OCI-LY3 (cell line): Measurements from ENCODE around the gene NEURL1.

Experiments used
- H2AFZ ChIP-seq: fragments of 200-600, 300-600 bp; shearing (Covaris generic); 2 replicates; pipeline ENCODE4 v1.6.0; 2014; ENCODE audit warnings: antibody characterized with exemption, low read depth, low read length
- H3K27ac ChIP-seq: fragments of 200-600, 300-600 bp; sonication (generic); 2 replicates; pipeline ENCODE4 v1.5.1; 2014; ENCODE audit warnings: mild to moderate bottlenecking, low read length, moderate library complexity, mixed read lengths
- H3K27me3 ChIP-seq: fragments of 200-600, 300-600 bp; sonication (generic); 2 replicates; pipeline ENCODE4 v1.6.1; 2014; ENCODE audit warnings: low read depth, low read length, mixed read lengths
- H3K36me3 ChIP-seq: fragments of 200-600, 300-600 bp; sonication (generic); replicated peaks from 2 replicates; pipeline ENCODE3; 2014; ENCODE audit warnings: low read depth, low read length, mixed read lengths
- H3K4me1 ChIP-seq: fragments of 300-600, 200-600 bp; sonication (generic); 2 replicates; pipeline ENCODE4 v1.6.1; 2014; ENCODE audit warnings: low read length, mixed read lengths
- H3K4me2 ChIP-seq: fragments of 200-600, 300-600 bp; sonication (generic); 2 replicates; pipeline ENCODE4 v1.6.1; 2014; ENCODE audit warnings: low read length, mixed read lengths
- H3K4me3 ChIP-seq: fragments of 300-600, 200-600 bp; sonication (generic); 2 replicates; pipeline ENCODE4 v1.5.1; 2014; ENCODE audit warnings: antibody characterized with exemption, mild to moderate bottlenecking, low read length, moderate library complexity
- H3K79me2 ChIP-seq: fragments of 300-600, 200-600 bp; shearing (Covaris generic); 2 replicates; pipeline ENCODE4 v1.6.1; 2014; ENCODE audit warnings: mild to moderate bottlenecking, low read length, mixed read lengths
- H3K9ac ChIP-seq: fragments of 300-600, 200-600 bp; shearing (Covaris generic); 2 replicates; pipeline ENCODE4 v1.6.0; 2014; ENCODE audit warnings: mild to moderate bottlenecking, low read length, moderate library complexity
- H3K9me3 ChIP-seq: fragments of 200-600, 300-600 bp; shearing (Covaris generic); 2 replicates; pipeline ENCODE4 v1.6.1; 2014; ENCODE audit warnings: low read length, mixed read lengths; ENCODE audit not compliant: insufficient read depth
- H4K20me1 ChIP-seq: fragments of 200-600, 300-600 bp; sonication (generic); 2 replicates; pipeline ENCODE4 v1.6.1; 2016; ENCODE audit warnings: low read length, mixed read lengths; ENCODE audit not compliant: insufficient read depth
- CTCF ChIP-seq: fragments of 200-600, 300-600 bp; sonication (generic); IDR thresholded peaks from 2 replicates; pipeline ENCODE4 v1.5.1; 2014; ENCODE audit warnings: antibody characterized with exemption, low read length, low read depth
- EZH2phosphoT487 ChIP-seq: fragments of 200-600 bp; shearing (Covaris generic); IDR thresholded peaks from 2 replicates; pipeline ENCODE4 v1.6.1; 2018; ENCODE audit warnings: antibody characterized with exemption, mixed run types, low read depth

NEURL1 gene

GRCh38 chr10:103469201-103469600, 24.3 kb upstream of the NEURL1 start:
- no peak overlapping the region for H3K4me3 ChIP-seq

GRCh38 chr10:103470761-103471653, 22.5 kb upstream of the NEURL1 start:
- Histone ChIP-seq H3K9me3 (no peaks in the 10 kb centered on the region), H3K4me3 (peak overlapping the region; percentile 70), H3K4me1 (peaks cover 65% of the 10 kb centered on the region), H3K9ac (peak overlapping the region; percentile 69), H2AFZ (no peak overlapping the region), H3K4me2 (peak overlapping the region; percentile 95), H3K27me3 (no peaks in the 10 kb centered on the region), H4K20me1 (no peaks in the 10 kb centered on the region), H3K27ac (peak overlapping the region; percentile 93), H3K36me3 (no peaks in the 10 kb centered on the region), H3K79me2 (no peaks in the 10 kb centered on the region)
- TF ChIP-seq EZH2phosphoT487 (no peak), CTCF (no peak)

More at GRCh38 chr10:103469201-103469600, 24.3 kb upstream of the NEURL1 start:
- no peak overlapping the region for H3K9ac ChIP-seq
- no peaks in the 10 kb centered on the region for H3K27me3 ChIP-seq
- peaks cover 83% of the 10 kb centered on the region for H3K4me1 ChIP-seq
- H3K9me3 ChIP-seq = no peaks in the 10 kb centered on the region
- H3K4me2 ChIP-seq = 0 out of 2 replicates have a peak overlapping the region, but pooled peaks have one; percentile 0
- H3K79me2 ChIP-seq = no peaks in the 10 kb centered on the region
- no peak overlapping the region for H2AFZ ChIP-seq
- TF ChIP-seq CTCF = no peak
- TF ChIP-seq EZH2phosphoT487 = no peak
- H3K27ac ChIP-seq = no peak overlapping the region
- H4K20me1 ChIP-seq = no peaks in the 10 kb centered on the region
- no peaks in the 10 kb centered on the region for H3K36me3 ChIP-seq

GRCh38 chr10:103472005-103472404, 21.5 kb upstream of the NEURL1 start:
- Histone ChIP-seq H3K4me3 (peak overlapping the region; percentile 70), H3K36me3 (no peaks in the 10 kb centered on the region), H3K4me1 (peaks cover 66% of the 10 kb centered on the region), H3K4me2 (peak overlapping the region; percentile 95), H2AFZ (no peak overlapping the region; the same call in 1 of the 2 replicates), H4K20me1 (no peaks in the 10 kb centered on the region), H3K27me3 (no peaks in the 10 kb centered on the region), H3K79me2 (no peaks in the 10 kb centered on the region), H3K9ac (peak overlapping the region; percentile 69), H3K9me3 (no peaks in the 10 kb centered on the region), H3K27ac (peak overlapping the region; percentile 93)
- TF ChIP-seq EZH2phosphoT487 (no peak), CTCF (no peak)

GRCh38 chr10:103473261-103473671, 20.2 kb upstream of the NEURL1 start:
- no peak overlapping the region for H2AFZ ChIP-seq

More at GRCh38 chr10:103473261-103473671, 20.2 kb upstream of the NEURL1 start:
- H3K27ac ChIP-seq = no peak overlapping the region
- H3K4me1 ChIP-seq = peaks cover 54% of the 10 kb centered on the region
- TF ChIP-seq EZH2phosphoT487 (no peak), CTCF (no peak)
- H4K20me1 ChIP-seq = no peaks in the 10 kb centered on the region
- H3K79me2 ChIP-seq = no peaks in the 10 kb centered on the region
- H3K4me2 ChIP-seq = no peak overlapping the region
- H3K36me3 ChIP-seq = no peaks in the 10 kb centered on the region
- H3K9me3 ChIP-seq = no peaks in the 10 kb centered on the region
- no peaks in the 10 kb centered on the region for H3K27me3 ChIP-seq
- H3K9ac ChIP-seq = no peak overlapping the region
- H3K4me3 ChIP-seq = no peak overlapping the region
